ENCODE measurements around the gene SRSF10.
"Not testable (repeated sequence)": the region's sequence is repeated elsewhere in the genome, so short reads cannot be mapped to it uniquely, and the experiment has no call there.

The SRSF10 gene

DNA sequence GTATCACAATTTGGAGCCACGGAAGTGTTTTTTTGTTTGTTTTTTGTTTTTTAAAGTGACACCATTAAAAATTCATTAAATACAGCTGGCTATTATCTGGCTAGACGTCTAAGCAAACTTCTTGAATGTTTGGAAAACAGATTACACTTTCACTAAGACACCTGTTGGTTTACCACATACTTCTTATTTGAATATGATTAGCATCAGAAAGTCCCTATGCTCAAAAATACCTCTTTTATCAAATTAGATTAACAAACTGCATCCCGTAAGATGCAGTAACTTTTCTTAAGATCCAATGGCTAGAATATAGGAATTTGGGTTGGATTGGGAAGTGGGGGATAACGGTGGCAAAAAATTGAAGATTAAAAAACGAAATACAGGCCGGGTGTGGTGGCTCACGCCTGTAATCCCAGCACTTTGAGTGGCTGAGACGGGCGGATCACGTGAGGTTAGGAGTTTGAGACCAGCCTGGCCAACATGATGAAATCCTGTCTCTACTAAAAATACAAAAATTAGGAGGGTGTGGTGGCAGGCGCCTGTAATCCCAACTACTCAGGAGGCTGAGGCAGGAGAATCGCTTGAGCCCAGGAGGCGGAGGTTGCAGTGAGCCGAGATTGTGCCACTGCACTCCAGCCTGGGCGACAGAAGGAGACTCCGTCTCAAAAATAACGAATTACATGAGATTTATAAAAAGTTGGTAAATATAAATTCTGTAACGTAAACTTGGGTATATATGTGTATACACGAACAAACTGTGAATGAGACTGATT is 21.9 kb downstream of the SRSF10 start:
- DNase-seq = not testable (repeated sequence)

- DNase-seq = no peak
Measured at GRCh38 chr1:23957096-23957495, 23.0 kb downstream of the SRSF10 start.

- no peak for DNase-seq
Measured at GRCh38 chr1:23953020-23953419, 27.1 kb downstream of the SRSF10 start.

GRCh38 chr1:23947366-23947765 is 32.8 kb downstream of the SRSF10 start:
- DNase-seq = no peak

DNA sequence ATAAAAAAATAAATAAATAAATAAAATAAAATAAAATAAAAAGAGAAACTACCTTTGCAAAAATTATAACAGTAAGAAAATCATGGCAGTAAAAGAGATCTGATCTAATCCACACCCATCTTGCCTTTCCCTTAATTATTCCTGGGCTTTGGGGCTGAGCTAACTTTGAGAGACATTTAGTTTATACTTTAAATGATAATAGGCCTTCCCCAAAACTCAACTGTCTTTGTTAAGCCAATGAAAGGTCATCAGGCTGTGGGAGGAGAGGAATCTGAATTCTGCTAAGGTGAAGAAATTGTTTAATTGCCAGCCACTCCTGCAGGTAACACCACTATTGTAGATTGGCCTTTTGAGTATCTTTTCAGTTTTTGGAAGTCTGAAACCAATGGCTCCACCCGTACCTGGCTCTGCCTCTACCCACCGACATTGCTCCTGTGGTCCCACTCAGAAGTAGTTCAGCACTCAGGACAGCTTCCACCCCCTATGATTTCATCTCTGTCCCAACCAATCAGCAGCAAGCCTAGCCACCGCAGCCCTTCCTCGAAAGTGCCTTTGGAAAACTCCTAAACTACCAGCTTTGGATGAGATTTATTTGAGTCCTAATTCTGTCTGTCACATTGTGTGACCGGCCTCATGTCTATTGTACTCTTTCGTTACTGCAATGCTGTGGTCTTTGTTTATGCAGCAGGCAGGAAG is 43.5 kb downstream of the SRSF10 start:
- DNase-seq = peak; percentile 28

DNA sequence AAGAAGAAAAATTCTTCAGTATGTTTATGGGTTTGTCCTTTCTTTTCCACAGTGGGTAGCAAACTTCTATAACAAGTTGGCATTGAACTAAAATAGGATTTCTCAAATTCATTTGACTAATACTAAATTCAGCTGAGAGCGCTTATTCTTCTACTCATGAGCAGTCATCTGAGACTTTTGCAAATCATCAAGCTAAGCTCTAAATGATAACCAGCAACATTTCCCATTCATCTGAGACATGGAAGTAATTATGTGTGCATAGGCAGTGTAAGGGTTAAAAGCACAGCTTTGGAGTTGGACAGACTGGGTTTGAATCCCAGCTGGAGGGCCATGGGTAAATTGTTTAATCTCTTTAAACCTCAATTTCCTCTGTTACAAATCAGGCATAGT is 48.6 kb downstream of the SRSF10 start:
- no peak for DNase-seq

- no peak for DNase-seq
Measured at GRCh38 chr1:23930861-23931490, 49.2 kb downstream of the SRSF10 start.

DNA sequence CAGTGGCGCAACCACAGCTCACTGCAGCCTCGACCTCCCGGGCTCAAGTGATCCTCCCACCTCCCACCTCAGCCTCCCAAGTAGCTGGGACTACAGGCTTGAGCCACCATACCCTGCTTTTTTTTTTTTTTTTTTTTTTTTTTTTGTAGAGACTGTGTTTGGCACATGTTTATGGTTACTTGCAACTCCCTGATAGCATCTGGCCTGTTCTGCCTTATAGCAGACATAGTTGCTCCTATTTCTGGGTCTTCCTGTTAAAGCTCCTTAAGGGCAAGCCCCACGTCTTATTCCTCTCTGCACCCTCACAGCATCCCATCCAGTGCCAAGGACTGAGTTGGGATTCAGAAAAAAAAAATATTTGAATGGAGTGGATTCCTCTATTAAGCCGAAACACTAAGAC is 49.9 kb downstream of the SRSF10 start:
- peak; percentile 33 for DNase-seq

DNA sequence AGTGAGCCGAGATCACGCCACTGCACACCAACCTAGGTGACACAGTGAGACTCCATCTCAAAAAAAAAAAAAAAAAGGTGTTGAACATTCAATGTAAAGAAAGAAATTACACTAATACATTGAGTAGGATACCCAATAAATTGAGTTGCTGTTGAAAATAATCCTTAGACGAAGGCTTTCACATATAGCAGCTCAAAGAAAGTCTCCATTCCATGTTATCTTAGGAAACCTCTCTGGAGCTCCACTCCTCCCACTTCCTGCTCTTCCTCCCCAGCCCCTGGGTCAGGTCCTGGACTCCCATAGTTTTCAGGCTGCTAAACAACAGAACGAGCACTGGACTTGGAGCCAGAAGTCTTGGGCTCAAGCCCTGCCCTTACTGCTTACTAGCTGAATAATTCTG is 51.3 kb downstream of the SRSF10 start:
- DNase-seq = no peak

DNA sequence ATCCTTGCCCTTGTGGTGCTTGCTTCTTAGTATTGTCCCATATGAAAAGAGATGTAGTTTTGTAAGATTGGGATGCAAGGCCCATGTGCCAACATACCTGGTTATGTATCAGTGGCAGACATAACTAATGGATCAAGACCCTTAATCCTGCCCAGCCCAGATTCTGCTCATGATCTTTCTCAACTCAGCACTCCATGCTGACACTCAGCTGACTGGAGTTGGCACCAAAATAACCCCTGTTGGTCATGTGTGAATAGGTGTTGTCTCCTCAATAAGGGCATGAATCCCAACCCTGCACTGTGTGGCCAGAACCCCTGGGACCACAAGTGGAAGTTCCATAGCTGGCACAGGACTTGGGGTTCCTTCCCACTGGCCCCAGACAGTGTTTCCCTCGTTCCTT is 53.0 kb downstream of the SRSF10 start:
- DNase-seq = no peak

DNA sequence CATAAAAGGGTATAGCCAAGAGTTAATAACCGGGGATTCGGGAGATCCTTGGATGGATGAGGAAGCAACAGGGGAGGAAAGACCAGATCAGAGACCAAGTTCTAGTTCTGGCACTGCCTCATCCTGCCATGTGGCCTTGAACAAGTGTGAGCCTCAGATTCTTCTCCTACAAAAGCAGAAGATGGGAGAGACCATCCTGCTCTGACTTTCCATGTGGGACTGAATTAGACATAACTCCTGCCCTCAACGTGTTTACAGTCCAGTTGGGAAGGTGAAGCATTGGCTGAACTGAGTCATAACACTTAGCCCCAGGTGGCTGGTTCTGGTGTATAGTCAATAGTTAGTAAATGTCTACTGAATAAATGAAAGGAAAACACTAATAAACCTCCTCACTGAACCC is 54.8 kb downstream of the SRSF10 start:
- no peak for DNase-seq

DNA sequence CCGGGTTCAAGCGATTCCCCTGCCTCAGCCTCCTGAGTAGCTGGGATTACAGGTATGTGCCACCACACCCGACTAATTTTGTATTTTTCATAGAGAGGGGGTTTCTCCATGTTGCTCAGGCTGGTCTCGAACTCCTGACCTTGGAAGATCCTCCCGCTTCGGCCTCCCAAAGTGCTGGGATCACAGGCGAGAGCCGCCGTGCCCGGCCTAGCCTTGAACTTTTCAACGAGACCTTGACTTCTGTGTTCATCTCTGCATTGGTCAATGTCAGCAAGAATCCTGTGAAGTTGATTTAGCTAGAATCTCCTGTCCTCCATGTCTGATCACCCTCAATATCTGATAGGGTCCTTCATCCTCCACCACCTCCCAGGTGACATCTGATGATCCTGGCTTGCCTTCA is 55.5 kb downstream of the SRSF10 start:
- no peak for DNase-seq

DNA sequence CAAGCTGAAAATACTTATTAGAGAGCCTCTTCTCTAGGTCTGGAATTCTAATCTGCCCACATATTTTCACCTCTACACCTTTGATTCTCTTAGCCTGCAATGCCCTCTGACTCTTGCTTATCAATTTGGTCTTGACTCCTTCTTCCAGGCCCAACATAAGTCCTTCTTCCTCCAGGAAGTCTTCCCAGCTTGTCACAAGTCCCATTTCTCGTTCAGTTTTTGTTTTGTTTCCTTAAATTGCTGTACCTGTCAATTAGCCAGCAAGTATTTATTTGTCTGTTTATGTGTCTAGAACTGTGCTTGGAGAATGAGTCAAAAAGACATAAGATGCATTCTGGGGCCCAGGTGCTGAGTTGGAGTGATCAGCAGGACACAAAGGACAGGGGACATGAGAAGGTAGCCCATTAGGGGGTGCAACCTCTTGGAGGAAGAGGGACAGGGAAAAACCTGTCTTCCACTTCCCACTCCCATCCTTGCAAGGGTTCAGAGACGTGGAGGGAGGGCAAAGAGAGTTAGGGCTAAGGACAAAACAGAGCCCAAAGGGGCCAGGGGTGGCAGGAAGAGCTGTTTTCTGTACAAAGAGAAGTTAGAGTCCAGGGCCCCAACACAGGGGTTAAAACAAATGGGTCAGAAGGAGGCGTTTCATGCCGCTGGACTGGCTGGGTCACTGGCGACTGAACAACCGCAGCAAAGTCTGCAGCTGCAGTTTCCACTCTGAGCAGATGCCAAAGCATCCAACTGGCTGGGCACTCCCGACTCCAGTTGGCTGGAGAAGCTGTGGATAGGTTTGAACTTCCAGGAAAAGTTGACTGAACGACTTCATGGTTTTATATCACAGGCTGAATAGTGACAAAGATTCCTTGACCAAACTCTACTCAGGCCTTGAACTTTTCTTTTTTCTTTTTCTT is 56.3 kb downstream of the SRSF10 start:
- DNase-seq = no peak

DNA sequence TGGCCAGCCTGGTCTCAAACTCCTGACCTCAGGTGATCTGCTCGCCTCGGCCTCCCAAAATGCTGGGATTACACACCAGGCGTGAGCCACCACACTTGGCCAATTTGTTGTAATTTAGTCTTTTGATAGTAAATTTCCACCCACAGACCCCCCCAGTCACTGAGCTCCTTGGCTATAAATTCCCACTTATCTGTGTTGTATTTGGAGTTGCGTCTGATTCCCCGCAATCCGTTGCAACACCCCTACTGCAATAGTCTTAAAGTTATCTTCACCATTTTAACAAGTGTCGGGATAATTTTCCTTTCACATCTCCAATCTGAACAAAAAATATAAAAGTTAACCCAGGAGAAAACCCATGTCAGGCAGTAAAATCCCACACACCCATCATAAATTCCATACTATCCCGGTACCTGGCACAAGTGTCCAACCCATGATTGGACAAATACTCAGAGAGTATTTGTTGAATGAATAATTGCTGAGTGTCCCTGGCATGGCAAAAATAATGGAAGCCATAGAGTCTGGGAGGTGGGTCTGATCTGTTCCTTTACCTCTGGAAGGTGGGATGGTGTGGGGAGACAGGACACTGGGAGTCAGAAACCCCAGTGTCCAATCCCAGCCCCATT is 57.7 kb downstream of the SRSF10 start:
- DNase-seq = no peak

GRCh38 chr1:23916209-23917131 is 63.7 kb downstream of the SRSF10 start:
- peak; percentile 93 for DNase-seq

DNA sequence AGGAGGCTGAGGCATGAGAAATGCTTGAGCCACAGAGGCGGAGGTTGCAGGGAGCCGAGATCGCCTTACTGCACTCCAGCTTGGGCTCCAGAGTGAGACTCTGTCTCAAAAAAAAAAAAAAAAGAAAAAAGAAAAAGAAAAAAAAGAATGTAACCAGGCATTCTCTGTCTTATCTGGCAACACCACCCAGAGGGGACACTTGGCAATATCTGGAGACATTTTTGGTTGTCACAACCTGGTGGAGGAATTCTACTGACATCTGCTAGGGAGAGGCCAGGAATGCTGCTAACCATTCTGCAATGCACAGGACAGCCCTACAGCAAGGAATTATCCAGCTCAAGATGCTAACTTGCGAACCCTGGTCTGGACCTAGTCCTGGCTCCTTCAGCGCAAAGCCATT is 64.7 kb downstream of the SRSF10 start:
- DNase-seq = no peak

- DNase-seq = no peak
Measured at GRCh38 chr1:23914921-23915320, 65.2 kb downstream of the SRSF10 start.
